K562 (cell line): ENCODE data around the gene LIX1. TPM values are rescaled to one million over a fixed set of nuclear protein-coding genes. Genes with fewer than 3 reads are reported as not detected.

Experiments used
- BACH1 ChIP-seq: fragments of 200-800 bp; sonication (Bioruptor generic); IDR thresholded peaks from 2 replicates; pipeline ENCODE4 v1.6.1; 2016; ENCODE audit warnings: missing genetic modification characterization, missing compliant biosample characterization
- MGA ChIP-seq: fragments of 450-650 bp; IDR thresholded peaks from 2 replicates; pipeline ENCODE4 v1.6.1; 2016; ENCODE audit warnings: mild to moderate bottlenecking, moderate library complexity
- NCOA6 ChIP-seq: fragments of 450-650 bp; IDR thresholded peaks from 2 replicates; pipeline ENCODE4 v1.6.1; 2017; ENCODE audit warnings: mild to moderate bottlenecking
- NFE2 ChIP-seq: IDR thresholded peaks from 2 replicates; pipeline ENCODE4 v1.6.1; 2014; ENCODE audit warnings: antibody characterized with exemption, low read depth
- RBM25 ChIP-seq: fragments of 200-400 bp; formaldehyde crosslinking; IDR thresholded peaks from 2 replicates; pipeline ENCODE4 v1.6.1; 2018; ENCODE audit warnings: low read length, low read depth, moderate library complexity; ENCODE audit not compliant: severe bottlenecking
- SLC30A9 ChIP-seq: fragments of 250-450 bp; sonication (Bioruptor Pico); IDR thresholded peaks from 2 replicates; pipeline ENCODE4 v1.8.0; 2022; ENCODE audit warnings: mild to moderate bottlenecking, moderate library complexity
- SRSF1 ChIP-seq: fragments of 200-400 bp; formaldehyde crosslinking; IDR thresholded peaks from 2 replicates; pipeline ENCODE4 v1.6.1; 2017; ENCODE audit warnings: mild to moderate bottlenecking, low read depth, low read length, moderate library complexity
- SRSF3 ChIP-seq: fragments of 200-400 bp; formaldehyde crosslinking; IDR thresholded peaks from 2 replicates; pipeline ENCODE4 v1.6.1; 2016; ENCODE audit warnings: mild to moderate bottlenecking, low read length, moderate library complexity; ENCODE audit not compliant: insufficient read depth
- USF1 ChIP-seq: sonication (generic); formaldehyde crosslinking; IDR thresholded peaks from 2 replicates; pipeline ENCODE4 v1.9.0; 2022; ENCODE audit warnings: mild to moderate bottlenecking, missing genetic modification reagents
- ZFPM2 ChIP-seq: fragments of 250-450 bp; sonication (Bioruptor Pico); IDR thresholded peaks from 2 replicates; pipeline ENCODE4 v1.5.1; 2022; ENCODE audit warnings: mild to moderate bottlenecking
- ZNF57 ChIP-seq: fragments of 450-650 bp; formaldehyde crosslinking; IDR thresholded peaks from 2 replicates; pipeline ENCODE4 v1.4.0; 2020; ENCODE audit warnings: mild to moderate bottlenecking, moderate library complexity
- polyA plus RNA-seq, 8 experiments: library from polyadenylated mRNA; depleted of rRNA in 4 of 8; stranded (reverse) in 5 of 8; unstranded in 3 of 8; fragments of >200 nt; fragmentation: Nextera tagmentation in 2 of 8; fragmentation: Illumina TruSeq in 1 of 8; extraction: Ambion mirVana in 2 of 8; extraction: Trizol in 1 of 8; gene quantifications; 2 replicates each; pipeline versions ENCODE4 v1.2.1 to v1.2.3, GENCODE V29; 2011 to 2014; ENCODE audit warnings: inconsistent platforms in 1 of 8, missing spikeins in 1 of 8
- total RNA-seq, 7 experiments: library from RNA; depleted of rRNA in 6 of 7; stranded (reverse); fragments of >200 nt in 6 of 7; fragmentation: Illumina TruSeq in 2 of 7; extraction: Trizol in 2 of 7; gene quantifications; 2 replicates each; pipeline versions ENCODE4 v1.2.1 to v1.2.3, GENCODE V29; 2011 to 2021; ENCODE audit warnings: low replicate concordance in 1 of 7
- TF ChIP-seq, protein P1 (sequence below): fragments of 200-800 bp; sonication (Bioruptor generic); IDR thresholded peaks from 2 replicates; pipeline ENCODE4 v1.6.1; 2017; ENCODE audit warnings: missing genetic modification characterization, missing compliant biosample characterization

LIX1 gene
- total and polyA plus RNA-seq, 9 of the 15 experiments (the other 6 are each of a cell fraction or from before 2014, with no cell fraction given): 0.01 to 0.18 TPM; not detected in 7

- TF ChIP-seq, protein P1, sequence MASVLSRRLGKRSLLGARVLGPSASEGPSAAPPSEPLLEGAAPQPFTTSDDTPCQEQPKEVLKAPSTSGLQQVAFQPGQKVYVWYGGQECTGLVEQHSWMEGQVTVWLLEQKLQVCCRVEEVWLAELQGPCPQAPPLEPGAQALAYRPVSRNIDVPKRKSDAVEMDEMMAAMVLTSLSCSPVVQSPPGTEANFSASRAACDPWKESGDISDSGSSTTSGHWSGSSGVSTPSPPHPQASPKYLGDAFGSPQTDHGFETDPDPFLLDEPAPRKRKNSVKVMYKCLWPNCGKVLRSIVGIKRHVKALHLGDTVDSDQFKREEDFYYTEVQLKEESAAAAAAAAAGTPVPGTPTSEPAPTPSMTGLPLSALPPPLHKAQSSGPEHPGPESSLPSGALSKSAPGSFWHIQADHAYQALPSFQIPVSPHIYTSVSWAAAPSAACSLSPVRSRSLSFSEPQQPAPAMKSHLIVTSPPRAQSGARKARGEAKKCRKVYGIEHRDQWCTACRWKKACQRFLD (CRISPR knock-in tag): peak; percentile 7; the same call in 1 of the 2 replicates
- TF ChIP-seq SLC30A9 (no peak), SRSF3 (no peak), SRSF1 (no peak), MGA (peak; percentile 99), ZFPM2 (CRISPR knock-in tag) (no peak), RBM25 (peak; percentile 72), NCOA6 (no peak), USF1 (CRISPR knock-in tag) (peak; percentile 84), BACH1 (tag) (no peak), ZNF57 (CRISPR knock-in tag) (no peak), NFE2 (no peak)
These were observed 40.9 kb upstream of the LIX1 start, which contains the start of gene RIOK2 (continued) for GRCh38 chr5:97183100-97183929.
